Stimulated activated CD8-positive, alpha-beta memory T cell treated with anti-CD3 and anti-CD28 coated beads, Interleukin-4, amount 100 ng/mL, for 48 hours (primary cell): Measurements from ENCODE around the gene JAM3.
"Not testable (repeated sequence)": the region's sequence is repeated elsewhere in the genome, so short reads cannot be mapped to it uniquely, and the experiment has no call there.

ENCODE experiments used
- DNase-seq: peaks from one replicate; pipeline ENCODE4 v3.0.0-alpha.2; 2020

JAM3 gene

DNA sequence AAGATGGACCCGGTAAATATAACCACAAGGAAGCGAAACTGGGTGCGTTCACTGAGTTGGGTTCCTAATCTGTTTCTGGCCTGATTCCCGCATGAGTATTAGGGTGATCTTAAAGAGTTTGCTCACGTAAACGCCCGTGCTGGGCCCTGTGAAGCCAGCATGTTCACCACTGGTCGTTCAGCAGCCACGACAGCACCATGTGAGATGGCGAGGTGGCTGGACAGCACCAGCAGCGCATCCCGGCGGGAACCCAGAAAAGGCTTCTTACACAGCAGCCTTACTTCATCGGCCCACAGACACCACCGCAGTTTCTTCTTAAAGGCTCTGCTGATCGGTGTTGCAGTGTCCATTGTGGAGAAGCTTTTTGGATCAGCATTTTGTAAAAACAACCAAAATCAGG lies 80.5 kb downstream of the JAM3 start:
- no peak for DNase-seq

DNA sequence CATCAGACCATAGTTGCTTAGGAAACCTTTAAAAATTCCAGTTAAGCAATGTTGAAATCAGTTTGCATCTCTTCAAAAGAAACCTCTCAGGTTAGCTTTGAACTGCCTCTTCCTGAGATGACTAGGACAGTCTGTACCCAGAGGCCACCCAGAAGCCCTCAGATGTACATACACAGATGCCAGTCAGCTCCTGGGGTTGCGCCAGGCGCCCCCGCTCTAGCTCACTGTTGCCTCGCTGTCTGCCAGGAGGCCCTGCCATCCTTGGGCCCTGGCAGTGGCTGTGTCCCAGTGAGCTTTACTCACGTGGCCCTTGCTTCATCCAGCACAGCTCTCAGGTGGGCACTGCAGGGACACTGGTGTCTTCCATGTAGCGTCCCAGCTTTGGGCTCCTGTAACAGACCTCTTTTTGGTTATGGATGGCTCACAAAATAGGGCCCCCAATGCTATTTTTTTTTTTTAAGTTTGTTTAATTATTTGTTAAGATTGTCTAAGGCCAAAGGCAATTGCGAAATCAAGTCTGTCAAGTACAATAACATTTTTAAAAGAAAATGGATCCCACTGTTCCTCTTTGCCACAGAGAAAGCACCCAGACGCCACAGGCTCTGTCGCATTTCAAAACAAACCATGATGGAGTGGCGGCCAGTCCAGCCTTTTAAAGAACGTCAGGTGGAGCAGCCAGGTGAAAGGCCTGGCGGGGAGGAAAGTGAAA lies 81.5 kb downstream of the JAM3 start:
- DNase-seq, result no peak

DNA sequence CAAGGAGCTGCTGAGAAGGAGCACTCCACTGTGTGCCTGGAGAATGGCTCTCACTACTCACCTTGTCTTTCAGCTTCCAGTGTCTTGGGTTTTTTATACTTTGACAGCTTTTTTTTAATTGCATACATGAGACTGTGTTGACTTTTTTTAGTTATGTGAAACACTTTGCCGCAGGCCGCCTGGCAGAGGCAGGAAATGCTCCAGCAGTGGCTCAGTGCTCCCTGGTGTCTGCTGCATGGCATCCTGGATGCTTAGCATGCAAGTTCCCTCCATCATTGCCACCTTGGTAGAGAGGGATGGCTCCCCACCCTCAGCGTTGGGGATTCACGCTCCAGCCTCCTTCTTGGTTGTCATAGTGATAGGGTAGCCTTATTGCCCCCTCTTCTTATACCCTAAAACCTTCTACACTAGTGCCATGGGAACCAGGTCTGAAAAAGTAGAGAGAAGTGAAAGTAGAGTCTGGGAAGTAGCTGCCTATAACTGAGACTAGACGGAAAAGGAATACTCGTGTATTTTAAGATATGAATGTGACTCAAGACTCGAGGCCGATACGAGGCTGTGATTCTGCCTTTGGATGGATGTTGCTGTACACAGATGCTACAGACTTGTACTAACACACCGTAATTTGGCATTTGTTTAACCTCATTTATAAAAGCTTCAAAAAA lies 82.3 kb downstream of the JAM3 start:
- no peak for DNase-seq

DNA sequence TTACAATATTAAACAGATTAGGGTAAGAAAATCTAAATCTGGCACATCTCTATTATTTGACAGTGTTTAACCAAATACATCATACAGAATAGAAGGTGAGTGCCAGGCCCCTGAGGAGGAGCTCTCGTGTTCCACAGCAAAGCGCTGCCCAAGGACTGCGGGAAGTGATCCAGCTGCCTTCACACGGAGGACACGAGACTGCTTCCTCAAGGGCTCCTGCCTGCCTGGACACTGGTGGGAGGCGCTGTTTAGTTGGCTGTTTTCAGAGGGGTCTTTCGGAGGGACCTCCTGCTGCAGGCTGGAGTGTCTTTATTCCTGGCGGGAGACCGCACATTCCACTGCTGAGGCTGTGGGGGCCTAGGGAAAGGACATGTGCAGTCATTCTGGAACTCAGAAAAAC lies 83.8 kb downstream of the JAM3 start:
- DNase-seq, result no peak

DNA sequence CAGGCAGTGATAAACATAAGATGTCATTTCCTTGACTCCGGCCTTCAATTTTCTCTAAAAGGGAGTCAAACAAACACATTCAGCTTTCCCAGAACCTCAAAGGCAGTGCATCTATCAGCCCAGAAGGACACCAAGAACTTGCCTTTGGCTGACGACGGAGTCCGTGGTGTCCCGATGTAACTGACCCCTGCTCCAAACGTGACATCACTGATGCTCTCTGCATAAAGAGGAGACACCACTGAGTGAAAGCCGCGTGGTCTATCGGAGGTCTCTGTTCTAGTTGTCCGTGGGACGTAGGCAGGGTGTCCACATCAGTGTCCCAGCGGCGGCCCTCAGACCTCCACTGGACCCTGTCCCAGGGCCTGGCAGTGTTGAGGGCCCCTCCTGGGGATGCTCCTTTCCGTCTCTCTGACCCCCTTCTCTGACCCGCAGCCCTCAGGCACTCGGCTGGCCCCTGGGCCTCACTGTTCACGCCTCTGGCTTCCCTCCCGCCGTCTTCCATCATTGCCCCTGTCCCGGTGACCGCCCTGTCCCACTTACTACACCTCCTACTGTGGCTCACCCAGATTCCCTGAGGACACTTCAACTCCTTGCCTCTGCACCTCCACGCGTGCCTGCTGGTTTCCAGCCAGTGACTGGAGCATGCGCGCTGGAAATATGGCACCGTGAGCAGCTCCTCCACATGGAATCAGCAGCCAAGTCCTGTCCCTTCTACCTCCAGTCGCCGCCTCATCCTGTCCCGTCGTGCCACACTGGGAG lies 84.5 kb downstream of the JAM3 start:
- no peak for DNase-seq

DNA sequence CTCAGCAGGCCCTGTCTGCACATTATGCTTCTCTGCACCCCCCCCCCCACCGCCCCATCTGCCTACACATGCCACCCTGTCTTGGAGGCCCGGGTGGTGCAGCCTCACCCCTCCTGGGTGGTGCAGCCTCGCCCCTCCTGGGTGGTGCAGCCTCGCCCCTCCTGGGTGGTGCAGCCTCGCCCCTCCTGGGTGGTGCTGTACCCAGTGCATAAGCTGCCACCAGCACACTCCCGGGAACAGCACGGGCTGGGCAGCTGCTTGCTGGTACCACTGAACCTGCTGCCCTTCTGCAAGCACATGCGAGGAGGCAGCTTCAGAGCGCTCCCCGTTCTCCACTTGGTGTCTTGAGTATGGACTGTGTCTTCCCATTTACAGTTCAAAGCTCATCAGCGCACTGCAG lies 85.6 kb downstream of the JAM3 start:
- no peak for DNase-seq

DNA sequence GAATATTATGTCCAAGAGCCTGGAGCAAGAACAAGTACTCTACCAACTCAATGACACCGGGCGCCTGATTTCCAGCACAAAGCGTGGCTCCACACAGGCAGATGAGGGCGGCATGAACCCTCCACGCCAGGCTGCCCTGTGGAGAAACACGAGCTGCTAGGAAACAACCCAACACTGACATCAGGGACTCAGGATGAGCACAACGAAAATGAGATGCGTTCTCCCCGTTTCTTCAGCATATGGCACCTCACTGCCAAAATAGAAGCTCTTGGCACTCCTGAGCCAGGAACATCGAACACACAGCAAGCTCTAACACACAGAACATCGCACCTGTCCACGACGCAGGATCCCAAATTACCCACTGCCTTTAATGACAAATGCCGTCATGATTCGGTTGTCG lies 86.6 kb downstream of the JAM3 start:
- DNase-seq, result no peak

DNA sequence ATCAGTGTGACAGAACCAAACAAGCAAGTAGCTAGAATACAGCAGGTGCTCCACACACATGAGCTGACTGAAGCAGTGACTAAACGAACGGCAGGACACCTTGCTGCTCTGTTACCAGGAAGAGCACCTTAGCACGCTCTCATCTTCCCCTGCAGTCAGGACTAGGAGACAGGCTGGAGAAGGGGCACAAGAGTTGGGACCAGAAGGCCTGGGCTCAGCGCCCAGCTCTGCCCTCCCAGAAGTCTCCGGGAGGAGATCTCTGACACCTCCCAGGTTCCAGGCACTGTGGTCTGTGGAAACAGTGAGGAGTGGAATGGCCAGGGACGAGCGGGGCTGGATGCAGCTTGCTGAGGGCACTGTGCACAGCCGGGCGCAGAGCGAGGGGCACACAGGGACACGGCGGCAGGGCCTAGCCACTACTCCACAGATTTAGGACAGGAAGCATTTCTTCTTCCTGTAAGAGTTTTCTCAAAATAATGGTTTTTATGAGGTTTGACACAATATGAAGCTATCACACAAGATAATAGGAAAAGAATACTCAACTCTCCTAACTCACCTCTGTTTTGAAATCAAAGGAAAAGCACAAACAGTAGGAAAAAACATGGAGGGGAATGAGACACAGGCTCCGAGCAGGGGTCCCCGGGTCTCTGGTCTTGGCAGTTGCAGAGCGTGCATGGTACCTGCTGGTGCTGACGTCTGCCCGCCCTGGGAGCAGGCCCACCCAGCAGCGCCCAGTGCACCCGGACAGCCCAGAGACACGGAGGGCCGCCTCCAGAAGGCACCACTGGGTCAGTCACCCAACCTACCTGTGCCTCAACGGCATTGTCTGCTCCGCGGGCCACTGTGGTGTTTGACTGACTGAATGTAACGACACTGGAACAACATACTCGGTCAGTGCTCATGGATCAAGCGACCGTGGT lies 87.3 kb downstream of the JAM3 start:
- DNase-seq, result no peak

DNA sequence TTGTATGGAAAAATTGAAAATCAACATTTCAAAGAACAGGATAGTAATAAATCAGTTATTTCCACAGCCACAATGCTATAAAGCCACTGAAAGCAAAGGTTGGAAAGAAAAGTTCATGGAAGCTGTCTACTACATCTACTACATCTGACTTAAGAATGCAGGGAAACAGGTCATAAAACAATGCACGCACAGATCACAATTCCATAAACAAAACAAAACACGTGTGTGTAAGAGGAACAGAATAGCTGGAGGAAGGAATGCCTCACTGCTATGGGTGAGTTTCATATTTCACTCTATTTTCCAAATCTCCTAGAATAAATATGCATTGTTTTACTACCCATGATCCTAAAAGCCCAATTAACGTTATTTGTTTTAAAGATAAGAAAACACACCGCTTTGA lies 88.6 kb downstream of the JAM3 start:
- DNase-seq, result no peak

DNA sequence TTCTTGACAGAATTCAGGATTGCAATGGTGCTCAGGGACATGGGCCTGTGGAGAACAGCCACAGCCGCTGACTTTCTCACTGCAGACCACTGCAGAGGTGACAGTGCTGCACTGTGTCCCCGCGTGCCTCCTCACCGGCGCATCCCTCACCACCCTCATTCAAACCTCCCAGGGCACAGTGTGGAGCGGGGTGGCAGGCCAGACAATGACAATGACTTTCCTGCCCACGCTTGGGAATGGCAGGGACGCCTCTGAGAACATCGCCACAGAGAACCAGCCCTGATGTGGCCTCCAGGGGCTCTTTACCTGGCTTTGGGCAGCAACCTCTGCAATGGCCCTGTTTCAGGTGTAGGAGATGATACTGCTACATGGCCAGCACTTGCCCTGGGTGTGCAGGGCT lies 89.2 kb downstream of the JAM3 start:
- no peak for DNase-seq

DNA sequence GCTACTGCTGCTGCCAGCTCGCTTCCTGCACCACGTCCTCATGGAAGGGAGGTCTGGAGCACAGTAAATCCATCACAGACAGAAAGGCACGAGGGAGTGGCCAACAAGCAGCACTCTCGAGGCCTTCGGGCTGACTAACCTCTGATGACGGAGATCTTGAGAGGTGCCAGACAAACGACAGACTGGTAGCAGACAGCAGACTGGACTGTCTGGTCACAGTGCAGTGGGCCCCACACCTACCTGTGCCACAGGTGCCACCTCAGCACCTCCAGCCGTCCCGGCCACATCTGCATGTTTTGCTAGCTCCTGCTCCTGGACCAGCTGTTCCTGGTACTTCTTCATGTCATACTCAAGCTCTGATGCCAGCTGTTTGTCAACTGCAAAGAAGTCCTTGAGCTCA lies 90.8 kb downstream of the JAM3 start:
- DNase-seq, result no peak

DNA sequence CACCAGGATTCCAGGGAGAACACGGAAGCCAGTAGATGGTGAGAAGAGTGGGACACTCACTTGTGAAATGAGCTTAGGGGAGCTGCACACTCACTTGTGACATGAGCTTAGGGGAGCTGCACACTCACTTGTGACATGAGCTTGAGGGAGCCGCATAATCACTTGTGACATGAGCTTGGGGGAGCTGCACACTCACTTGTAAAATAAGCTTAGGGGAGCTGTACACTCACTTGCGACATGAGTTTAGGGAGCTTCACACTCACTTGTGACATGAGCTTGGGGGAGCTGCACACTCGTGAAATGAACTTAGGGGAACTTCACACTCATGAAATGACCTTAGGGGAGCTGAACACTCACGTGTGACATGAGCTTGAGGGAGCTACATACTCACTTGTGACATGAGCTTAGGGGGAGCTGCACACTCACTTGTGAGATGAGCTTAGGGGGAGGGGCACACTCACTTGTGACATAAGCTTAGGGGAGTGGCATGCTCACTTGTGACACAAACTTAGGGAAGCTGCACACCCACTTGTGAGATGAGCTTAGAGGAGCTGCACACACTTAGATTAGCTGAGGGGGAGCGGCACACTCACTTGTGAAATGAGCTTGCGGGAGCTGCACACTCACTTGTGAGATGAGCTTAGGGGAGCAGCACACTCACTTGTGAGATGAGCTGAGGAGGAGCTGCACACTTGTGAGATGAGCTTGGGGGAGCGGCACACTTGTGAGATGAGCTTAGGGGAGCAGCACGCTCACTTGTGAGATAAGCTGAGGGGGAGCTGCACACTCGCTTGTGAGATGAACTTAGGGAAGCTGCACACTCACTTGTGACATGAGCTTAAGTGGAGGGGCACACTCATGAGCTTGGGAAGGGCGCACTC lies 95.9 kb downstream of the JAM3 start:
- no peak for DNase-seq

DNA sequence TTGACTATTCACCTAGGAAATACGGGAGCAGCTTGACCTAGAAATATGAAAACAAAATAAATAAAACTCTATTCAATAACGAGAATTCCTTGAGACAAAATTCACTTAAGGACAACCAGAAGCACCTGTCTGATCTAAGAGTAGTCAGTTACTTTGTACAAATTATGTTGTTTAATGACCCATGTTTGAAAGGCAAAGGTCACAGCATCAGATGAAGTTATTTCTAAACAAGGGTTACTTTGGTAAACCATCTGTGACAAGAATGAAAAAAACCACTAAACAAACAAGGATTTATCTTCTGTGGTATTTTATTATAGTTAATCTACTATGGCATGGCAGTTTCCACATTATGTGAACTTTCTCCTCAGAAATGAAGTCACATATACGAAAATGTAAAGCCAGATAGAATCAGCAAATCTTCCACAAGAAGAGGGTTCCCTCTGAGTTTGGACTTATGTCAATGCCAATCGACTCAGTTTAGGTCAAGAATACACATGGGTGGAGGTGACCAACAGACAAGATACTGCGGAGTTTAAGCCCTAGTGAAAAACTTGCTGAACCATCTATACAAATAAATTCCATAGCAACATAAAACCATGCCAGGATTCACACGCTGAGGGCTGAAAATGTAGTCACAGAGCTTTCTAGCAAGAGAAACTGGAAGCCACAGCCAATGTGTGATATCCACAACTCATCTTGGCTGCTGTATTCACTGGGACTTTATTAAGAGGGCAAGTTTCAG lies 101.5 kb downstream of the JAM3 start:
- no peak for DNase-seq

DNA sequence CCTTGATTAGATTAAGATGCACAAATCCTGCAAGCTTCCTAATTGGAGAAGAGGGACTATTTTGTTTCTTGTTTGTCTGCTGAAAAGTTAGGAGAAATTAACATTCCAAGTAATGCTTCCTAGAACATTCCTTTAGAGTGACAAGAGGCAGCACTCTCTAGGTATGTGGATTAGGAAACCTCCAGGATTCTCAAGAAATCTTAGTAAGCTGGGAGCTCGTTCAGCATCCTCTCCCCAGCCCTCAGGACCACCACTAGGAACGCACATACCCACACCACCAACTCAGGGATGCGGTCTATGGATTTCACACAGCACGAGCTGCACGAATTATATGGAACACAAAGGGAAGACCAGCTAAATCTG lies 102.0 kb downstream of the JAM3 start:
- no peak for DNase-seq

DNA sequence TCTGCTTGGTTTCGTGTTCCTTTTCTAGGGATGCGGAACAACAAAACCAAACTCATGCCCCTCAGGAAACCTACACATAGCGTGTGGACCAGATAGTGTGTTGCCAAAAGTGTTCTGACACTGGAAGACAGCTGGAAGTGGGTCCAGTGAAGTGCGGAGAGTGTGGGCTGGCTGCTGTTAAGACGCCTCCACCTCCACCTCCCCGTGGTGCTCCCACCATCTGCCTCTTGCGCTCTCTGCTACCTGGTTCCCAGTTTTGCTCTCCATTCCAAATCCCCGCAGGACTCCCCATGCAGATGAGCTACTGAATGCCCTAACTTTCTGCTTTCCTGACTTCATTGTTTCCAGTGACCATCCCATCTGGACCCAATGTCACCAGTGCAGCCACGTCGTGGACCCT lies 103.1 kb downstream of the JAM3 start:
- DNase-seq, result no peak

DNA sequence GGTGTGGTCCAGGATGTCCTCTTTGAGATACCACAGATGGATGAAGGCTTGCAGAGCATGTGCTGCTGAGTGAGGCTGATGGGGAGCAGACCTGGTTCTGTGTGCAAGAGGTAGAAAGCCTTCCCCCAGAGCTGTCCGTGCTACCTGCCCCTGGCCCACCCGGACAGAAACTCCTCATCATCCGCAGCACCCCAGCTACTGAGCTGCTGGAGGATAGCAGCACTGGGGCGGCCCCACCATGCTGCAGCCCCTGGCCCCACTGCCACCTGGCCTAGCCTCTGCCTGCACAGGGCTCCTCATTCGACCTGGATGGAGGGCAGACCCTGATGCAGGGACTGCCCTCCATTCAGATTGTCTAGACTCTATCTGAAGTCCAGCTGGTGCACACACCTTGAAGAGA lies 104.4 kb downstream of the JAM3 start:
- DNase-seq, result no peak

DNA sequence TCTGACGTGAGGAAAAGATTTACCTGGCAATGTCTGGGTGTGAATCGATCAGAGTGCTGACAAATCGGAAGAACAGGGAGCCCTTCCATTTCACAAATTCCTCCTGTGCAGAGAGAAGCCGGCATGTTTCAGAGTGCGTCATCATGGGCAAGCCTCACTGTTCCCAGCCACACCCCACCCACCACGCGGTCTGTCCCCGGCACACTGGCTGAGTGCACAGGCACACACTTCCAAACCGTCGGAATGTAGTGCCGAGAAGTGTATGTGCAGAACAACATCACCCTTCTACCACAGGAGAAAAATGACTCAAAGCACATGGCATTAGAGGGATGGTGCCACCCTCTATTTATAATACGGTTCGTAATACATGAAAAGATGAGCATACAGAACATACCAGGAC lies 107.4 kb downstream of the JAM3 start:
- DNase-seq, result no peak

DNA sequence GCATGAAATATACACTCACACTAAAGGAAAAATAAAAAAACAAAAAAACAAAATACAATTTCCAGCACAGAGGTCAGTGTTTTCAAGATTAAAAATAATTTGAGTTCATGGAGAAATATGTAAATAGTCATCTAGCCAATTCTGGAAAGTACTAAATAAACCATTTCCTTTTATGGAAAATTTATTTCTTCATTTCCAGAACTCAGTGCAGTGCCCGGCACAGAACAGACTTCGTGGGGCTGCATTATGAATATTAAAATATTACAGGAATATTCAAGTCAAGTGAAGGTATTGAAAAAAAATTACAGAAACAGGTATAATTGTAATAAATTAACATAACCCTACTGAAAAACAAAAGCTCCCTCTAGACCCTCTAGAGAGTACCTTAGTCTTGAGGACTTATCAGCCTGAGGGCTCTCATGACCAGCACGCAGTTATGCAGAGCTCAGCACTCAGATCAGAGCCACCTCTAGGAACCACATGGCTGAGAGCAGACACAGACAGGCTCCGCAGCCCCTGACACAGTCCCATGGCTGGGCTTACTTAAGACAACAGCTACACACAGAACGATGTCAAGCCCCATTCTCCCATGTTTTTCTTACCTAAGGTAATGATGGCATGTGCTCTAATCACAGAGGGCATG lies 109.3 kb downstream of the JAM3 start:
- DNase-seq, result no peak

DNA sequence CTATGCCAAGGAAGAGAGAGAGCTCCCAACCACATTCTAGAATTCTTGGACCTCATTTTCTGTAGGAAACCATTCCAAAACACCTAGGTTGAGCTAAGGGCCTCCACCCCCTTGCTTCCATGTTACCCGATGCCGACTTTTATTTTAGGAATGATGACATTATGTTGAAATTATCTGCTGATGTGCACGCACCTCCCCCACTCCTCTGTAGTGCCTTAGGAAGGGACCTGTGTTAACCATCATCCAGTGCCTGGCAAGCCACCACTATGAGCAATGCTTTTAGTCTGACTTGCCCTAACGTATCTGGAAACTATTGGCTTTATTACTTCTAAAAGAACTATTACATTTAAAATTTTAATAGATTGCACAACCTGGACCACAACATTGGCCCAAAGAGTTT lies 112.8 kb downstream of the JAM3 start:
- DNase-seq, result no peak

DNA sequence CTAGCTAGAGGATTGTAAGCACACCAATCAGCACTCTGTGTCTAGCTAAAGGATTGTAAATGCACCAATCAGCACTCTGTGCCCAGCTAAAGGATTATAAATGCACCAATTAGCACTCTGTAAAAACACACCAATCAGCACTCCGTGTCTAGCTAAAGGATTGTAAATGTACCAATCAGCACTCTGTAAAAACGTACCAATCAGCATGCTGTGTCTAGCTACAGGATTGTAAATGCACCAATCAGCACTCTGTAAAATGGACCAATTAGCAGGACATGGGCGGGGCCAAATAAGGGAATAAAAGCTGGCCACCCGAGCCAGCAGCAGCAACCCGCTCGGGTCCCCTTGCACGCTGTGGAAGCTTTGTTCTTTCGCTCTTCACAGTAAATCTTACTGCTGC lies 119.2 kb downstream of the JAM3 start:
- DNase-seq, result not testable (repeated sequence)

DNA sequence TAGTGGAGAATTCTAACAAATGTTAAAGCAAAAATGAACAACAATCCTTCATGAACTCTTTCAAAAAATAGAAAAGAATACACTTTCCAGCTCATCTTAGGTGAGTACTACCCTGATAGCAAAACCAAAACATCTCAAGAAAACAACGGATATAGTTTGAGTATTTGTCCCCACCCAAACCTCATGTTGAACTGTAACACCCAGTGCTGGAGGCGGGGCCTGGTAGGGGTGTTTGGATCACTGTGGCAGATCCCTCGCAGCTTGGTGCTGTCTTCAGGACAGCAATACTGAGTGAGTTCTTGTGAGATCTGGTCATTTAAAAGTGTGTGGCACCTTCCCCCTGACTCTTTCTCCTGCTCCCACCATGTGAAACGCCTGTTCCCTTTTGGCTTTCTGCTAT lies 127.9 kb downstream of the JAM3 start:
- DNase-seq, result no peak
